Stimulated activated CD4-positive, alpha-beta T cell treated with anti-CD3 and anti-CD28 coated beads, Interleukin-15, amount 100 ng/mL, for 48 hours (primary cell): ENCODE data around the gene FGF3.

Experiments used
- DNase-seq, 2 donors: peaks; one replicate each; pipeline ENCODE4 v3.0.0-alpha.2; 2020; ENCODE audit warnings: low read depth in 2 of 2

FGF3 gene

DNA sequence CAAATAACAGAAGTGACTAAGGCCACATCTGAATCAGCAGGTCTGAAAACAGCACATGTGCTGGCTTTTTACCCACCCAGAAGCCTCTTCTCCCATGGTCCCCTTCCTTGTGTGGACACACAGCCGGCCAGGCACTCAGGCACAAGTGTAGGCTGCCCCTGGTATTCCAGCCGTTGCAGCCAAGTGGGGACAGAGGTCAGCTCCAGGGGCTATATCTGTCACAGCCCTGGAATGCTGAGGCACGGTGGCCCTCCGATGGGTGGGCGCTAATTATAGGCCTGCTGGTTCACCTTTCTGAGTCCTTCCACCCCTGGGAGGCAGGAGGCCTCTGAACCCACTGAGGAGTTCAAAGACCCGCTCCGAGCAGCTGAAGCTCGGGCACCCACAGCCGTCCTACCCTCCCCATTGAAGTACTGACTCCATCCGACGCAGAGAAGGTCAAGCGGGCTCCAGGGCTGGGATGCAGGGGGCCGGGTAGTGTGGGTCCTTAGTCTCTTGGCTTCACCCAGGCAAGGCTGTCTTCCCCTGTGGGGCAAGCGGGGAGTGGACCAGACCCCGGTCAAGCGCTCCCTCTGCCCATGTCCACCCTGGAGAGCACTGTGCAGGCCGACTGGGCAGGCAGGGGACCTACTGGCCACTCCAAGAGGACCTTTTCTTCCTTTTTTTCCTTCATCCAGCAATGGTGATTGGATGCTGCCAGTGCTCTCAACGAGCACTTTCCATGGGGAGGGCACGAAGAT, 14.3 kb downstream of the FGF3 start:
- DNase-seq, result no peak

DNA sequence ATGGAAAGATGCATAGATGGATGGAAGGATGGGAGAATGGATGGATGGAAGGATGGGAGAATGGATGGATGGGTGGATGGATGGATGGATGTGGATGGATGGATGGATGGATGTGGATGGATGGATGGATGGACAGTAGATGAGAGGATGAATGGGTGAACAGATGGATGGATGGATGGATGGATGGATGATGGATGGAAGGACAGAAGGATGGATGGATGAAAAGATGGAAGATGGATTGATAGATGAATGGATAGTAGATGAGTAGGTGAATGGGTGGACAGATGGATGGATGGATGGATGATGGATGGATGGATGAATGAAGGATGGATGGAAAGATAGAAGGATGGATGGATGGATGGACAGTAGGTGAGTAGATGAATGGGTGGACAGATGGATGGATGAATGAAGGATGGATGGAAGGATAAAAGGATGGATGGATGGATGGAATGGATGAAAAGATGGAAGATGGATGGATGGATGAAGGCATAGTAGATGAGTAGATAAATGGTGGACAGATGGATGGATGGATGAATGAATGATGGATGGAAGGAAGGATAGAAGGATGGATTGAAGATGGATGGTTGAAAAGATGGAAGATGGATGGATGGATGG, 15.5 kb downstream of the FGF3 start:
- no peak for DNase-seq

DNA sequence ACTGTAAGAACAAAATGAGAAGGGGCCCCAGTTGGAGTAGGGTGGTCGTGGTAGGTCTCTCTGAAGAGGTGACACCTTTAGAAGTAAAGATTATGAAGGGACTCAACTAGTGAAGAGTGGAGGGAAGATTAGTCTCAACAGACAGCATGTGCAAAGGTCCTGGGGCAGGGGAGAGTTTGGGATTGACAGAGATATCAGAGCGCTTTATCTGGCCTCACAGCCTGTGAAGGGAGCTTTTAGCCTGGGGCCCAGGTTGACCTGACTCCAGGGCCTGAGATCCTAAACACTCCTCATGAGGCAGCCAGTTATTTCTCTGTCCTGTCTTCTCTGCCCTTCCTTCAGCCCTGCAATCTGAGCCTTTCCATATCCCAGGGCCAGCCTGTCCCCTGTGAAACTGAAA, 16.2 kb downstream of the FGF3 start:
- DNase-seq, result no peak

DNA sequence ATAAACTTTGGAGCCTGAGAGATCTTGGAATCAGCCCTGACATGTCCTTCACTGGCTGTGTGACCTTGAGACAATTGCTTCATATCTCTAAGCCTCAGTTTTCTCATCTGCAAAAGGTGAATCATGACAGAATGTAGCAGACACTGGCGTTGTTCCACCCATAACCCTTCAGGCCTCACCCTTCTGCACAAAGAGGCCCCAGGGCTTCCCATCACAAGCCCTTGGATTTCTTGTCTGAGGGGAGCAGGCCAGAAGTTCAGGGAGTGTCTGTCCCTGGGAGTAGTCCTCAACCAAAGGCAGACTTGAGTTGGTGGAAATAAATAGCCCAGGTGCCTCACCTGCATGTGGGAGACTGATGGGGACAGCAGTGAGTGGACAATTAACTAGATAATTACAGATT, 16.6 kb downstream of the FGF3 start:
- no peak for DNase-seq

DNA sequence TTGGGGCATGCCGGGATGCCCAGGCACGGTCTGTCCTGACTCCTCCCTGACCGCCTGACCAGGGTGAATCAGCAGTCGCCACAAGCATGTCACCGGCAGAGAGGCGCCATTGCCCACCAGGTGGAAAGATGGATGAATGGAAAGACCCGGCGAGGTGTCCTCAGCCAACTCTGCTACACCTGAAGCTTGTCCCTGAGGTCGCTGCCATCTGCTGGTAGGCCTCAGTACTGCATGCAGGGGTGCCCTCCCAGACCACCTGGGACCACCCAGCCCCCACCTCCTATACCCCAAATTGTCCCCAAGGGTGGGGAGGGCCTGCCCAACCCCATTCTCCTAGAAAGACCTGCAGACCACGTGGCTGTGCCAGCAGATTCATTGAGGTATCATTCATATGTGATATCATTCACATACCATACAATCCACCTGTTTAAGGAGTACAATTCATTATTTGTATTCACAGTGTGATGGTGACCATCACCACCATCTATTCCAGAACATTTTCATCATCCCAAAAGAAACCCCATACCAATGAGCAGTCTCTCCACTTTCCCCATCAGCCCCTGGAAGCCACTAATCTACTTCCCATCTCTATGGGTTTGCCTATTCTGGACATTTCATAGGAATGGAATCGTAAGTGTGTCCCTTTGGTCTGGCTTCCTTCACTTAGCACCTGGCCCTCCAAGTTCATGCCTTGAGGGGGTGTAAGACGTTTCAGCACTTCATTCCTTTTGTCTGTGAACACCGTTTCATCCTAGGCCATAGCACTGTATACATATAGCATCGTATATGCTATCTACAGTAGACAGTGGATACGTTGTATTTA, 17.5 kb downstream of the FGF3 start:
- peak in 1 of 2 donors; percentile 14 for DNase-seq

DNA sequence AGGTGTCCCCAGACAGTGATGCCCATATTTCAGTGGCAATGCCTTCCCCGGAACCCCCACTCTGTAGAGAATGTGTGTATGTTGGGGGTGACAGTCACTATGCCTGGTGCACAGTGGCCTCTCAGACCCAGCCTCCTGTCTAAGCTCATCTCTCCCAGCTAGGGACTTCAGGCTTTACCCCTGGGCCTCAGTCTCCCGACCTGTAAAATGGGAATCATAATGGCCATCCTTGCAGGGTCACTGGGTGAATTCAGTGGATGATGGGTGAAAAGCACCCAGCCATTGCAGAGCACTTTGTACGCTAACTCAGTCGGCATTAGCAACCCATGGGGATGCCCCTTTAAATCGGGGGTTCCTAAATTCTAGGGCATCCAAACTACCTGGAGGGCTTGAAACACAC, 18.9 kb downstream of the FGF3 start:
- no peak for DNase-seq

DNA sequence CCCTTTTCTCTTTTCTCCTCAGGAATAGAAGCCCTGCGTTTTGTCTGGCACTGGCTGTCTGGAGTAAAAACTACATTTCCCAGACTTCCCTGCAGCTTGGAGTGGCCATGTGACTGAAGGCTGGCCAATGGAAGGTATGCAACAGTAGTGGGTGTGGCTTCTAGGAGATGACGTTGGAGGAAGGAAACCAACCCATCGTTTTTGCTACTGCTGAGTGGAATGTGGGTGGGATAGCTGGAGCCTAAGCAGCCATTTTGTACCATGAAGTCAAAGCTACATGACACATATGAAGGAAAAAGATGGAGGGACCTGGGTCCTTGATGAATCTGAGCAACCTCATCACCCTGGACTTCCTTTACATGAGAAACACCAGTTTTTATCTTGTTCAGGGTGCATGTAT, 19.6 kb downstream of the FGF3 start:
- DNase-seq, result no peak

DNA sequence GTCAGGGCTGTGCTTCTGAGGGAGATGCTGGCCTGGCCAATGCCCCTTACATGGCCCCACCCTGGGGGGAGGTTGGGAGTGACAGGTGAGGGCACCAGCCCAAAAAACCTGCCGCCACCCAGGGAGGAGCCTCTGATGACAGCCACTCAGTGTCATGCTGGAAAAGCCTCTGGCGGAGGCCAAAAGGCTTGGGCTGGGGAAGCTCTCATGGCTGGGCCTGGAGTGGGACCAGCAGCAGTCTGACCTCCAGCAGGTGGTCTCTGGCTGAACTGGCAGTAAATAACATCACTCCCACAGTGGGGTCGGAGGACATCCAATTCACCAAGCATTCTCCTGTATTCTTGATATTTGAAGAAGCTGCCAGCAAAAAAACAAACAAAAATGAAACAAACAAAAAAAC, 20.1 kb downstream of the FGF3 start:
- DNase-seq, result no peak

DNA sequence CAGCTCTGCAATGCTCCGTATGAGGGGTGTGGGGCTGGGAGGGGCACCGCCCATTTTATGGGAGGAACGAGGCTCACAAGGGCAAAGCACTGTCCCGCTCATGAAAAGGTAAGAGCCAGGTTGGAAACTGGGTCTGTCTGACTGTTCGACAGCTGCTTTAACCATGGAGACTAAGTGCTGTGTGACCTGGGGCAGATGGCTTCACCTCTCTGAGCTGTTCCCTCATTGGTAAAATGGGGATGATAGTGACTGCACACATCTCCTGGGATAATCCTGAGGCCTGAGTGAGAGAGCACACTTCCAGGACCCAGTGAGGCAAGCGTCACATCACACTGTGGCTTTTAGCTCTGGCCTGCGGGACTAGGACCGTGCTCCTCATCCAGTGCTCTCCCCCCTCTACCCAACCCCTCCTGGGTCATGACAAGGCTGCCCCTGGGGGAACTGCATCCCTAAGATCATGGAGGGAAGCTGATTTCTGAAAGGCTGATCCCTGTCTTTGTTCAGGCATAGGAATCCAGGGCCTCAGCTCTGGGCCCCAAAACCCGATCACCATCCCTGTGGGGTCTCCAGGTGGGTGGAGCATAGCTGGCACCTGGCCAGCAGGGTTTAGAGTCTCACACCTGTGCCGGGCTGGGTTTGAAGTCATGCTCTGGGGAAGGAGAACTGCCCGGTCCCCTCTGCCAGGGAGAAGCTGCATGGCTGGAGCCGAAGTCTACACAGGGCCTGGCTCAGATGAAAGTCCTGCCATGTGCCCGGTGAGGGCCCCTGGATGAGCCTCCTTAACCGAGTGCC, 21.3 kb downstream of the FGF3 start:
- DNase-seq, result no peak

DNA sequence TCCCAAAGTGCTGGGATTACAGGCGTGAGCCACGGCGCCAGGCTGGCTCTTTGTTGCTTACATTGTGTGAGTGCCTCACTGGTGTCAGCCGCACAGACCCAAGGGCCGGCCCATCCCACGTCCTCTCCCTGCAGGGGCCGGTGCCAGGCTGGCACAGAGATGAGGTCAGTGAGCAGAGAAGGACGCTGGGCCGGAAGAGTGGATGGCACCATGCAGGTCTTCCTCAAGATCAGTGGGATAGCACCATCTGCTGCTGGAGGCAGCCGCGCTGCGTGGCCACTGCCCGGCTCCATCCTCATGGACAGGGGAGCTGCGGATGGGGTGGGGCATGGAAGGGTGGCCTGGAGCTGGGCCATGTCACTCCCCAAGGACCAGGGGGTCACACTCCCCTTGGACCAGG, 22.1 kb downstream of the FGF3 start:
- DNase-seq, result no peak

DNA sequence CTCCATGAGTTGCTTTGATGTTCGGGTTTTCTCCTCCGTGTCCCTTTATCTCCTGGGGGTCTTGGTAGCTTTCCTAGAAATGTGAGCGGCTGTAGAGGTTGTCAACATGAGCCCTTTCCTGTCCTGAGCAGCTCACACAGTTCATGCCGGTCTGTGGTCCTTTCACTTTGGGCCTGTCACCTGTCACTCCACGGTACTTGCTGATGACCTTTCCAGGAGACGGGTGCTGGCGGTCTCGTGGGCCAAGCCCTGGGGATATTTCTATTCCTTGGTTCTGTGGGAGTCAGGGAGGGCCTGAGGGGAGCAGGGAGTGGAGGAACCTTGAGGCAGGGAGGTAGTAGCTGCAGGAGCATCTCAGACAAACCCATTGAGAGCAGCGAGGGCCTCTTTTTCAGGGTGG, 23.2 kb downstream of the FGF3 start:
- DNase-seq, result no peak

DNA sequence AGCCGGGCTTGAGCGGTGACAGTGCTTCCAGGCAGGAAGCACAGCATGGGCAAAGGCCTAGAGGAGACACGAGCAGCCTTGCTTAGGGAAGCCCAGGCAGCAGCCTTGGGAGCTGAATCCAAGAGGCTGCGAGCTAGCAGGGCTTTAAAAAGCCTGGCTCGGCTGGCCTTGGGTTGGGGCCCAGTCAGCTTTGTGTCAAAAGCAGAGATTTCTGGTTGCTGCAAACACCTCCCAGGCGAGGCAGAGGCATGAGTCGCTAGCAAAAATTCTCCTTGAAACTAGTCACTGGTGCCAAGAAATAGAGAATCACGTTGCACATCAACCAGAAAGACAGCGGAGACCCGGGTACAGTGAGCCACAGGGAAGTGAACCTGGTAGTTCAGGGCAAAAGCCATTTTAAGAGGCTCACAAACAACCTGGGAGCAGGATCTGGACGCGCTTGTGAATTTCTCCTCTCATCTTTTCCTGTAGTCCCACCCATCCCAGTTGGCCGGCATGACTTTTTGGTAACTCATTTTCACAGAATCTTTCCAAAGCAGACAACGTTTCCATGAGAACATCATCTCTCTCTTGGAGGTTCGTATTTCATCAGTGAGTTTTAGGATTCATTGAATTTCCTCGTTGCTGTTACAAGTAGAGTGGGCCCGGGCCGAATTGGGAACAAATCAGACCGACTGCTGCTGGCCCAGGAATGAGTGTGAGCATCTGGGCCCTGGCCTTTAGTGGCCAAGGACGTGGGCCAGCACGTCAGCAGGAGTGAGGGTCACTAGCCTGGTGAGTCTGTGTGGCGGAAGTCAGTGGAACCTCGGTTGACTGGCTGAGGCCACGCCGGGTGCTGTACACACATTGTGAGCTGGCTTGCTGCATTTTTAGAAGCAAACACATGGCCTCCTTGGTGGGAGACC, 27.7 kb downstream of the FGF3 start:
- no peak for DNase-seq

DNA sequence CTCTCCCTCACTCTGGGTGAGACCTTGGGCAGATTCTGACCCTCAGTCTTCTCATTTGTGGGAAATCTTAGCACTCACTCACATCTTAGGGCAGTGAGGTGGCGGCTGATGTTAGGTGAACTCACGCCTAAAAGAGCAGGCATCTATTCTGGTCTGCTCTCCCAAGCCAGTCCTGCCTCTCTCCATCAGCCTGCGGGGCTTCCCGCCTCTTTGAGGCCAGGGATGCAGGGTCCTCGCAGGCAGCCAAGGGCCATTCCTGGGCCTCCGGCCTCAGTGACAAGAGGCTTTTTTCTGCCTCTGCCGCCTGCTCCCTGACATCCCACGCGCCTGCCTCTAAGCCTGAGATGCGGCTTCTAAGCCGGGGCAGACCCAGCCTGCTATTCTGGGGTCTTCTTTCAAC, 30.3 kb downstream of the FGF3 start:
- no peak for DNase-seq

DNA sequence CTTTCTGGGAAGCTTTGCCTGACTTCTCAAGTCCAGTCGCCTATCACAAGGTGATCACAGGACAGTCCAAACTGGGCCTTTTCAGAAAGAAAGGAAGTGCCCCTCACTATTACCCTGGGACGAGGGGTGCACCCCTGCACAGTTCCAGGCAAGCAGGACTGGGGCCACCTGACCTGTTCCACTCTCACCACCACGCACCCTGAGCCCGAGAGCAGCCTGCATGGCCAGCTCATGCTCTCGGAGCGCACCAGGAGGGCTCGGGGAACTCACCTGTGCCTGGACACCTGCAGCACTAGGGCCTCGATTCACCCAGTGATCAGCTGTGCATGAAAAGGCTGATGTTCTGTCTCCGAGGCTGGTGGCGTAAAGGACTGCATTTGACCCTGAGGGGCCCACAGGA, 31.3 kb downstream of the FGF3 start:
- DNase-seq, result no peak

DNA sequence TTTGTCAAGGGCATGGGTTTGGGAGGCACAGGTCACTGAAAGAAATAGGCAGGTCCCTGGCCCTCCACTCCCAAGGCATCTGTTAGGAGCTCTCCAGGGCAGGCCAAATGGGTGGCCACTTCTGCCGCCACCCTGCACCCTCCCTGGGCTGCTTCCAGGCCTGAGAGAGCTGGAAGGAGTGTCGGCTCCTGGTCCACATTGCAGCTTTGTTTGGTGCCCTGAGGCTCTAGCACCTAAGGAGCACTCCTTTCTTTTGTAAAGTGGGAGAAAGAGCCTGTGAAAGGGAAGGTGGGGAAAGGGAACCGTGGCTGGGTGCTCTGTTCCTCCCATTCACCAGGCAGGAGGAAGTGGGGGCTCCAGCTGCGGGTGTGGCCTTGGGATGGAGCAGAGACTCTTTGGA, 31.8 kb downstream of the FGF3 start:
- DNase-seq, result no peak

DNA sequence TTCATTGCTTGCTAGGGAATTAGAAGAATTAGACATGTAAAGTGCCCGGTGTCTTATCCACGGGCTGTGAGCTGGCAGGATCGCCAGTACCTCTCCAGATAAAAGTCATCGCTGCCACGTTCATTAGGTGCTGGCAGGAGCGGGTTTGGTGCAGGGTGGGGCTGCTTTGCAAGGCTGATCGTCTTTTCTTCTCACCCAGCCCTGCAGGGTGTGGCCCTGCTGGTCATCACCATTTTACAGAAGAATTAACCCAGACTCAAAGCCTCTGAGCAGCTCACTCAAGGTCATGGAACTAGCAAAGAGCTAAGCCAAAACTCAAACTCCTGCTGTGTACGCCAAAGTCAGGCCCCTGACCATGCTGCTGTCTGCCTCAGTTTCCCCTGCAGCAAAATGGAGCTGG, 38.0 kb downstream of the FGF3 start:
- DNase-seq, result no peak

DNA sequence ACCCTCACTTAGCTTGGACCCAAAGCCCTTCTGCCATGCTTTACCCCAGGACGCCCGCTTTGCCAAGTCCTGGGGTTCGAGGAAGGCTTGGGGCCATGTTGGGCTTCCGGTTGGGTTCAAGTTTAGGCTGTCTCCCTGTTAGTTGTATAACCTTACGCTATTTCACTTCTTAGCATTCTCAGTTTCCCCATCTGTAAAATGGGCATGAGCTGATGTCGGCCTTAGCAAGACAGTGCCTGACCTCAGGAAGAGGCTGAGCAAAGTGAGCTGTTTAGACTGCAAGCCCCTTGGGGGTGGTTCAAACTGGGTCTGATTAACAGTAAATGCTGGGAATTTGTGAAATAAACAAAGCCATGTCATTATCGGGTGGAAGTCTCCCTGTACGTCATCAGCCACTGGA, 40.8 kb downstream of the FGF3 start:
- DNase-seq, result no peak

DNA sequence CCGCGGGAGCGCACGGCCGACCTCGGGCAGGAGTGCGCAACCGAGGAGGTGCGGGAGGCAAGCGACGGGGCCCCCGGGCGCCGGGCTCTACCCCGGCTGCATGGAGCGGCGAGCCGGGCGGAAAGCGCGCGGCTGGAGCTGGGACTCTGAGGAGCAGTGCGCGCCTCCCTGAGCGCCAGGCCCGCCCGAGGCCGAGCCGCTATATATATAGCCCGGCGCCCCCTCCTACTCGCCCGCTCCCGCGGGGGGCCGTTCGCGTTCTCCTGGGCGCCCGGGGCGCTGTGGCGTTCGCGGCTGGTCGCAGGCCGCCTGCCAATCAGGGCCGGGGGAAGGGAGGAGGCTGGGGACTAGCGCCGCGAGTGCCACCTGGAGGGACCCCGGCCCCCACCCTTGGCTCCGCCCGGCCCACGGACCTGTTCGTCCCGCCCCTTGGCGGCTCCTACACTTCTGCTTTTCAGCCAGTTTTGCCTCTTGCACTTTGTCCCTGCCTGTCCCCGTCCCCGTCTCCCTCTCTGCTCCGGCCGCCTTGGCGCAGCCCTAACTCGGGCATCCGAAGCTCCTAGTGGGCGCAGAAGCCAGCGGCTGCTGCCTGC, 44.0 kb downstream of the FGF3 start, which contains the start of gene FGF4:
TSS of gene FGF4 (minus strand) at position 179 of the 593 bp plus-strand sequence. CDS start 257 bp downstream, outside the sequence.
- no peak for DNase-seq

DNA sequence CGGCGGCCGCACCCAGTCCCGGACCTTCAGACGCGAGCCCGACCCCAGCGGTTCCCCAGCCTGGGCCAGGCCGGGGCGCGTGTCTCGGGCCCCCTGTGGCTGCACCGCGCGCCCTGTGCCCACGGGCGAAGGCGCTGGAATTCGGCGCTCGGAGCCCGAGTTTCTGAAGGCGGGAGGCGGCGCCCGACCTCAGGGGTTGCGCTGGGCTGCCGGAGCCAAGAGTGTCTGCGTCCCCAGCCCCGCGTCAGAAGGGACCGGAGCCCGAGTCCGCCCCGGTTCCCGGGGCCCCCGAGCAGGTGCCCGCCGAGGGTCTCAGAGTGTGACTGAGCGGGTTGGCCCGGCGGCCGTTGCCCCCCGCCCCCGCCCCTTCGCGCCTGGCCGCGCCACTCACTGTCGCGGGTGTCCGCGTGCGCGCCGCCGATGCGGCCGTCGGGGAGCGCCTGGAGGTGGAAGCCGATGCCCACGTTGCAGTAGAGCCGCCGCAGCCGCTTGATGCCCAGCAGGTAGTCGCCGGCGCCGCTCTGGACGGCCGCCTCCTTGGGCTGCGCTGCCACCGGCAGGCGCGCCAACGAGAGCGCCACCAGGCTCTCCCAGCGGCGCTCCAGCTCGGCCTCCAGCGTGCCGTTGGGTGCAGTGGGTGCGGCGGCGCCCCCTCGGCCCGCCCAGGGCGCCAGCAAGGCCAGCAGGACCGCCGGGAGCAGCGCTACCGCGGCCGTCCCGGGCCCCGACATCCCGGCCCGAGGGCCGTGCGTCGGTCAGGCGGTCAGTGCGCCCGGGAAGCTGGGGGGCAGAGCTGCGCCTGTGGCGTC, 44.7 kb downstream of the FGF3 start:
- no peak for DNase-seq
